DMS79 treated with DMSO at 0.1 percent for 48 hours (cell line): ENCODE measurements around the gene RANBP1.

Source experiments
- DNase-seq: peaks from one replicate; lab custom pipeline; 2025; lab: John Stamatoyannopoulos, UW

The RANBP1 gene

GRCh38 chr22:20089226-20089976 lies 26.5 kb upstream of the RANBP1 start:
- DNase-seq = no peak

DNA sequence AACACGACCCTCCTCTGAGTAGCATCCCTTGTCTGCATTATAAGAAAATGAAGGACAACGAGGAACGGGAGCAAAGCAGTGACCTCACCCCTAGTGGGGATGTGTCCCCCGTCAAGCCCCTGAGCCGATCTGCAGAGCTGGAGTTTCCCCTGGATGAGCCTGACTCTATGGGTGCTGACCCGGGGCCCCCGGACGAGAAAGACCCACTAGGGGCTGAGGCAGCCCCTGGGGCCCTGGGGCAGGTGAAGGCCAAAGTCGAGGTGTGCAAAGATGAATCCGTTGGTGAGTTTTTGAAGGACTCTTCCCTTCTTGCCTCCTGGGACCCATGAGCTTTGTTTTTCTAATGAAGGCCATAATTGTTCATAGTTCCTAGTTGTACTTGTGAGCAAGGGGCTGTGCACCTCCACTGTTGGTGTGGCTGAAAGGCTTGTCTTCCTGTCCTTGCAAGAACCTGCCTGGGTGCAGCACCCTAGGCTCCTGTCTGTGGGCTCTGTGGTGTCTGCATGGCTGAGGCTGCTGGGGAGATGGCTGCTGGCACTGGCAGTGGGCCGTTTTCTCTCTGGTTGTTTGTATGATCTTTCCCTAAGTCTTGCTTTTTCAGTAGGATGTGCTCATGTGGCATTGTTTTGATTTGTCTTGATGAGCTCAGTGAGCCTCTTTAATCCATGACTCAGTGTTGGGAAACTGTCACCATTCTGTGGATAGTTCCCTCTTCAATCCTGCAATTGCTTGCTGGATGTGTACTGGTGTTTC lies 25.8 kb upstream of the RANBP1 start:
- no peak for DNase-seq

- no peak for DNase-seq
Observed at GRCh38 chr22:20090730-20091240, 25.1 kb upstream of the RANBP1 start.

GRCh38 chr22:20091690-20092476 lies 24.0 kb upstream of the RANBP1 start:
- no peak for DNase-seq

DNA sequence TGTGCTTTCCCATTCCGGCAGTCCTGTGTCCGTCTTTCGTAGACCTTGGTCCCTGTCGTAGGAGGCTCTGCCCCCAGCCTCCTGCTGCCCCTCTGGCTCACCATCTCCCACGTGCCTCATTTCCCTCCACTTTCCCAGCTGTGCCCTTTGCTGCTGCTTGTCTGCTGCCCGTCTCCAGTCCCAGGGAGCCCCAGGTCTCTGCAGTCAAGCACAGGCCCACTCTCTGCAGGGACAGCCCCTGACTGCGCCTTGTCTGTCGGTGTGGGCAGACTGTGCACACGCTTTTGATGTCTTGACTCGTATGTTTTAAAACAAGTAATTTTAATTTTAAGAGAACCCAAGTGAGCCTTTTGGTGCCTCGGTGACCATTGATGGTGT lies 23.4 kb upstream of the RANBP1 start:
- no peak for DNase-seq

- DNase-seq = no peak
Observed at GRCh38 chr22:20093418-20094196, 22.3 kb upstream of the RANBP1 start.

- no peak for DNase-seq
Observed at GRCh38 chr22:20094197-20094807, 21.6 kb upstream of the RANBP1 start.

DNA sequence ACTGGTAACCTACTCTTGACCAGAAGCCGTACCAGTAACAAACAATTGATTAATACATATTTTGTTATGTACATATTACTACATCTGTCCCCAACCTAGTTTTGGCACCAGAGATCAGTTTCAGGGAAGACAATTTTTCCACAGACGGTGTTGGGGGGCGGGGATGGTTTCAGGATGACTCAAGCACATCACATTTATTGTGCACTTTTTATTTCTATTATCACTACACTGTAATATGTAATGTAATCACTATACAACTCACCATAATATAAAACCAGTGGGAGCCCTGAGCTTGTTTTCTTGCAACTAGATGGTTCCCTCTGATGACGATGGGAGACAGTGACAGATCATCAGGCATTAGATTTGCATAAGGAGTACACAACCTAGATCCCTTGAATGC lies 20.4 kb upstream of the RANBP1 start:
- no peak for DNase-seq

GRCh38 chr22:20096574-20097420 lies 19.1 kb upstream of the RANBP1 start:
- no peak for DNase-seq

- no peak for DNase-seq
Observed at GRCh38 chr22:20099099-20099711, 16.7 kb upstream of the RANBP1 start.

DNA sequence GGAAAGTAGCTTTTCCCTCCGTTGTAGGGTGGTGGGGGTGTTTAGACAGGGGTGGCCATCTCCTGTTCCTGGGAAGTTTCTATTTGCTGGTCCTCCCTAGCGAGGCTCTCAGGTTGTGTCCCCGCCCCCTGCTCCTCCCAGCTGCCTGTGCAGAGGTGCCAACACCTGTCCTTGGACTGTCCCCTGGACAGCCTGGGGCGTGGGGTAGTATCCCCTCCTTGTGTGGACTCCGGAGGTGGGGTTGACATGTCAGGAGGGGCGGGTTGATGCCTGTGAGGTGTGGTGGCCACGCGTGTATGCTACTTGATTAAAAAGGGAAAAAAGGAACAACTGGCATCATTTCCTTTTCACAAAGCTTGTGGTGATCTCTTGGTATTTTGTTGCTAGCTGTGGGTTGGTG lies 14.3 kb upstream of the RANBP1 start:
- DNase-seq = no peak

GRCh38 chr22:20102203-20102780 lies 13.6 kb upstream of the RANBP1 start:
- DNase-seq = no peak

DNA sequence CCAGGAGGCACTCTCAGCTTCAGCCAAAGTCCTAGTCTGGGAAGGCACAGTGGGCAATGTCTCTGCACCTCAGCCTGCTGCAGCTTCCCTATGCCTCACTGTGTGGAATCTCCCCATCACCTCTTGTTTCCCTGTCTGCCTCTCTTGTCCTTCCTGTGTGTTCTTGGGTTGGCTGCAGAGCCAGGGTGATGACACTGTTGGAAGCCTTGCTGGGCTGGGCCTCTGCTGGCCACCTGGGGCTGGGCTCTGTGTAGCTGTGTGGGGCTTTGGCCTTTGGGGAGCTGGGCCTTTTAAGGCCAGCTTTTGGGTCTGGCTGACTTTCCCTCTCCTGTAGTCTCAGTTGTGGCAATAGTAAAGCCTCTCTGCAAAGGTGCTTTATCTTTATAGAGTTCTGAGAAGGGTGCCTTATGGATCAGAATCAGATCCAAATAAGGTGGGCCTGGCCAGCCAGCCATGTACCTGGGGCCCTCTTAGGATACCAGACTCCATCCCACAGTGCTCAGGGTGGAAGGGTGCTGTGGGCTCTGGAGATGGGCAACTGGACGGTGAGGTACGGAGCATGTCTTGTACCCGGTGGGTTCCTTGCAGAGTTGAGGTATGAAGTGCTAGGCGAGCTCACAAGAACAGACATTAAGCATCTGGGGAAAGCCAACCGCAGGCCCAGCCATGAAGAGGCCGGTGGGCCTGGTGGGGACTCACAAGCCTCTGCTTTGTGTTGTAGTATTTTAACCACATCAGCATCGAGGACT lies 10.3 kb upstream of the RANBP1 start:
- no peak for DNase-seq

GRCh38 chr22:20106205-20106848 lies 9.6 kb upstream of the RANBP1 start:
- DNase-seq = no peak

- no peak for DNase-seq
Observed at GRCh38 chr22:20106849-20107237, 9.1 kb upstream of the RANBP1 start.

DNA sequence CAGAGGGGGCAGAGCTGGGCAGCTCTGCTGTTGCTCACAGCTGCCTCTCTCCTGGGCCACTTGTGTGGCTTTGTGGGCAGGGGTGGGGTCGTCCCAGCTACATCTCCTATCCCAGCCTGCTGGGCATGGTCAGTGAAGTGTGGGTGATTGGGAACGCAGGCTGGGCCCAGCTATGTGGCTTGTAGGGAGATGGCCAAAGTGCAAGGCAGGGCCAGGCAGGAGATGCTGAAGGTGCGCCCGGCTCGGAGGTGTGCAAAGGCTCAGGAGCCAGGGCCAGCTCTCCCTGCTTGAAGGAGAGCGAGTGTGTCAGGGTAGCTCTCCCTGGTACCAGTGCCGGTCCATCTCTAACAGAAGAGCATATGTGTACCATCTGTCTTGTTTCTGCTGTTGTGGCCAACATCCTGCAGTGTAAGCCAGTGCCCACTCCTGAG lies 8.4 kb upstream of the RANBP1 start:
- DNase-seq = no peak

GRCh38 chr22:20107951-20108756 lies 7.8 kb upstream of the RANBP1 start:
- no peak for DNase-seq
